Measurements from ENCODE around the gene GPR155.

GRCh38 chr2:174397773-174398172 lies 89.1 kb downstream of the GPR155 start:
- TF ChIP-seq JUNB (IDR thresholded peaks at IDR 0.05; ENCODE audit: unreplicated experiment) (no peak), CTCF (conservative IDR thresholded peaks at IDR 0.05; ENCODE audit: low read depth in 2 of 2) (no peak), REST (IDR thresholded peaks at IDR 0.05; ENCODE audit: unreplicated experiment) (no peak), POLR2AphosphoS5 (IDR thresholded peaks at IDR 0.05; ENCODE audit: low read depth) (no peak), EZH2 (IDR thresholded peaks at IDR 0.05; ENCODE audit: low read depth, unreplicated experiment) (no peak), CREB1 (CRISPR knock-in tag; IDR thresholded peaks at IDR 0.05; ENCODE audit: low read depth) (no peak), ZNF331 (CRISPR knock-in tag; IDR thresholded peaks at IDR 0.05; ENCODE audit: low read depth) (no peak), ZNF114 (CRISPR knock-in tag; IDR thresholded peaks at IDR 0.05) (no peak), EZH2phosphoT487 (IDR thresholded peaks at IDR 0.05; ENCODE audit: unreplicated experiment) (no peak), STAT1 (IDR thresholded peaks at IDR 0.05; ENCODE audit: unreplicated experiment) (no peak)
